ENCODE measurements around the gene MRC1.

The MRC1 gene

GRCh38 chr10:17857040-17857439 is 47.9 kb downstream of the MRC1 start:
- no peak for TF ChIP-seq CTCF (IDR thresholded peaks at IDR 0.05; ENCODE audit: insufficient read depth, missing control alignments)
- FAIRE-seq: peak; percentile 21

GRCh38 chr10:17859492-17860156 is 50.5 kb downstream of the MRC1 start:
- no peak for DNase-seq (ENCODE audit: insufficient read length, low spot score)
- FAIRE-seq: no peak
- TF ChIP-seq CTCF (IDR thresholded peaks at IDR 0.05; ENCODE audit: insufficient read depth, missing control alignments): no peak

More at GRCh38 chr10:17857040-17857439, 47.9 kb downstream of the MRC1 start:
- no peak for DNase-seq (ENCODE audit: insufficient read length, low spot score)

GRCh38 chr10:17861760-17862159 is 52.6 kb downstream of the MRC1 start:
- FAIRE-seq: no peak
- no peak for DNase-seq (ENCODE audit: insufficient read length, low spot score)
- TF ChIP-seq CTCF (IDR thresholded peaks at IDR 0.05; ENCODE audit: insufficient read depth, missing control alignments): no peak

- FAIRE-seq: no peak
- TF ChIP-seq CTCF (IDR thresholded peaks at IDR 0.05; ENCODE audit: insufficient read depth, missing control alignments): no peak
- DNase-seq (ENCODE audit: insufficient read length, low spot score): no peak
These were observed 56.2 kb downstream of the MRC1 start for GRCh38 chr10:17865351-17865750.

DNA sequence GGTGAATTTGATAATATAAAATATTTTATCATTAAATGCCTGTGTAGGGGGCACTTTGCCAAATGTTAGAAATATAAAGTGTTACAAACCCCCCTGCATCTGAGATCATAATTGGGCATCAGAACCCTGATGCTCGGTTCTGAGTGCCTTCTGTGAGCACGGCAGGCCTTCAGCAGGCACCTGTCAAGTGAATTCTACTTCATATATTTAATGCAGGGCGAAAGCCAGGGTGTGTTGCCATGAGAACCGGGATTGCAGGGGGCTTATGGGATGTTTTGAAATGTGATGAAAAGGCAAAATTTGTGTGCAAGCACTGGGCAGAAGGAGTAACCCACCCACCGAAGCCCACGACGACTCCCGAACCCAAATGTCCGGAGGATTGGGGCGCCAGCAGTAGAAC is 57.2 kb downstream of the MRC1 start:
- no peak for DNase-seq (ENCODE audit: insufficient read length, low spot score)
- TF ChIP-seq CTCF (IDR thresholded peaks at IDR 0.05; ENCODE audit: insufficient read depth, missing control alignments): no peak
- FAIRE-seq: no peak

GRCh38 chr10:17867056-17867455 is 57.9 kb downstream of the MRC1 start:
- FAIRE-seq: no peak
- TF ChIP-seq CTCF (IDR thresholded peaks at IDR 0.05; ENCODE audit: insufficient read depth, missing control alignments): no peak
- no peak for DNase-seq (ENCODE audit: insufficient read length, low spot score)

- no peak for TF ChIP-seq CTCF (IDR thresholded peaks at IDR 0.05; ENCODE audit: insufficient read depth, missing control alignments)
- FAIRE-seq (no peak), DNase-seq (ENCODE audit: insufficient read length, low spot score) (no peak)
These were observed 61.9 kb downstream of the MRC1 start for GRCh38 chr10:17871036-17871435.
